Esophagus squamous epithelium (tissue), 4 donors: ENCODE data around the gene ALDH1L1.

ENCODE experiments used
- CTCF ChIP-seq, 6 experiments: fragments of 450-650 bp in 4 of 6; fragments of 200-600 bp in 2 of 6; sonication (generic) in 2 of 6; IDR thresholded peaks; one replicate each; pipeline ENCODE4 v1.5.1; 2016 to 2019; ENCODE audit warnings: antibody characterized with exemption in 6 of 6, mild to moderate bottlenecking in 4 of 6, moderate library complexity in 4 of 6
- POLR2A ChIP-seq, 4 donors: fragments of 450-650 bp; IDR thresholded peaks; one replicate each; pipeline ENCODE4 v1.6.1; 2017; ENCODE audit warnings: antibody characterized with exemption in 4 of 4, mild to moderate bottlenecking in 4 of 4, moderate library complexity in 3 of 4

- TF ChIP-seq CTCF (IDR thresholded peaks at IDR 0.05) (no peak), POLR2A (IDR thresholded peaks at IDR 0.05) (no peak)
Measured at GRCh38 chr3:126085841-126086240, 94.5 kb downstream of the ALDH1L1 start.
